NT2/D1 (cell line): ENCODE results near the gene NUAK1.

Source experiments
- SUZ12 ChIP-seq: IDR thresholded peaks from 2 replicates; pipeline ENCODE4 v1.6.1; 2011; ENCODE audit not compliant: insufficient read length, insufficient read depth; ENCODE audit errors: extremely low read depth
- YY1 ChIP-seq: IDR thresholded peaks from 2 replicates; pipeline ENCODE4 v1.6.1; 2011; ENCODE audit not compliant: insufficient read length, insufficient read depth

- no peak for TF ChIP-seq YY1
- TF ChIP-seq SUZ12: no peak
These were observed 103.3 kb downstream of the NUAK1 start for GRCh38 chr12:106035421-106035820.
